Astrocyte (in vitro differentiated cells and primary cell): ENCODE data around the gene LRBA.

Experiments used
- CTCF ChIP-seq: IDR thresholded peaks from 2 replicates; pipeline ENCODE4 v1.5.1; 2011; ENCODE audit warnings: low read depth, mild to moderate bottlenecking, inconsistent platforms, low read length, moderate library complexity; ENCODE audit not compliant: insufficient read depth
- EZH2 ChIP-seq: IDR thresholded peaks from 2 replicates; pipeline ENCODE4 v1.6.1; 2012; ENCODE audit warnings: mild to moderate bottlenecking, low read length, inconsistent platforms; ENCODE audit not compliant: insufficient read depth

GRCh38 chr4:150415213-150415612 is 599.9 kb downstream of the LRBA start:
- no peak for TF ChIP-seq CTCF
- no peak for TF ChIP-seq EZH2
